GM19351 (cell line): ENCODE measurements around the gene PDE4D.
"Not testable (repeated sequence)": the region's sequence is repeated elsewhere in the genome, so short reads cannot be mapped to it uniquely, and the experiment has no call there.

ENCODE experiments used
- ATAC-seq: cut with Tn5 transposase; IDR thresholded peaks from one replicate; pipeline ENCODE4 v1.9.1; 2021; ENCODE audit warnings: mild to moderate bottlenecking, moderate library complexity; ENCODE audit not compliant: unreplicated experiment

The PDE4D gene

GRCh38 chr5:59317023-59317773 lies 576.3 kb downstream of the PDE4D start:
- no peak for ATAC-seq

DNA sequence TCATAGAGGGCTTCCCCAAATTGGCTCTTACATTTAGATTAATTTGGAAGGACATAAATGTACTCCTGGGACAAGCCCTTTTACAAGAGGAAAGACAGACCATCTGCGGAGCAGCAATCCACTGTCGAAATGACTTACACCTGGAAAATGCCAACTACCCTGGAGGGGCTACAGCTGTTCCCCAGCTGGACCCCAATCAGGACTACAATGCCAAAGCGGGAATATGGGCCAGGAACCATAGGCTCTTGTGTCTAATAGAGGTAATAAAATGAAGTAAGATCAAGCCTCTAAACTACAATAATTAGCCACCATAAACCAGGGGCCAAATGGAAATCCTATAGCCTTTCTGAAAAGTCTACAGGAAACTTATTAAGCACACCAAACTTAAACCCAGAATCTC lies 581.3 kb downstream of the PDE4D start:
- no peak for ATAC-seq

DNA sequence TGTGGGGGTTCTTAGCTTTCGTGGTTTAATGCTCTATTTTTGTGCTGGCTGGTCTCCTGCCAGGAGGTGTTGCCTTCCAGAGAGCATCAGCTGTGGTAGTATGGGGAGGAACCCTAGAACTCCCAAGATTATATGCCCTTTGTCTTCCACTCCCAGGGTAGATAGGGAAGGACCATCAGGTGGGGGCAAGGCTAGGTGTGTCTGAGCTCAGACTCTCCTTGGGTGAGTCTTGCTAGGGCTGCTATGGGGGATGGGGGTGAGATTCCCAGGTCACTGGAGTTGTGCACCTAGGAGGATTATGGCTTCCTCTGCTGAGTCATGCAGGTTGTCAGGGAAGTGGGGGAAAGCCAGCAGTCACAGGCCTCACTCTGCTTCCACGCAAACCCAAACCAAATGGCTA lies 584.8 kb downstream of the PDE4D start:
- not testable (repeated sequence) for ATAC-seq

DNA sequence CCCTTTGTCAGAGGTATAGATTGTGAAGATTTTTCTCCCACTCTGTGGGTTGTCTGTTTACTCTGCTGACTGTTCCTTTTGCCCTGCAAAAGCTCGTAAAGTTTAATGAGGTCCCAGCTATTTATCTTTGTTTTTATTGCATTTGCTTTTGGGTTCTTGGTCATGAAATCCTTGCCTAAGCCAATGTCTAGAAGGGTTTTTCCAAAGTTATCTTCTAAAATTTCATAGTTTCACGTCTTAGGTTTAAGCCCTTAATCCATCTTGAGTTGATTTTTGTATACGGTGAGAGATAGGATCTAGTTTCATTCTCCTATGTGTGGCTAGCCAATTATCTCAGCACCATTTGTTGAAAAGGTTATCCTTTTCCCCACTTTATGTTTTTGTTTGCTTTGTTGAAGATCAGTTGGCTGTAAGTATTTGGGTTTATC lies 590.2 kb downstream of the PDE4D start:
- ATAC-seq: not testable (repeated sequence)

DNA sequence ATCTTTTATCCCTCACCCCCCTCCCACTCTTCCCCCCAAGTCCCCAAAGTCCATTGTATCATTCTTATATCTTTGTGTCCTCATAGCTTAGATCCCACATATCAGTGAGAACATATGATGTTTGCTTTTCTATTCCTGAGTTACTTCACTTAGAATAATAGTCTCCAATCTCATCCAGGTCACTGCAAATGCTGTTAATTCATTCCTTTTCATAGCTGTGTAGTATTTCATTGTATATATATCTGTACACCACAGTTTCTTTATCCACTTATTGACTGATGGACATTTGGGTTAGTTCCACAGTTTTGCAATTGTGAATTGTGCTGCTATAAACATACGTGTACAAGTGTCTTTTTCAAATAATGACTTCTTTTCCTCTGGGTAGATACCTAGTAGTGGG lies 591.0 kb downstream of the PDE4D start:
- not testable (repeated sequence) for ATAC-seq

- no peak for ATAC-seq
Measured at GRCh38 chr5:59301727-59302126, 591.8 kb downstream of the PDE4D start.

GRCh38 chr5:59300930-59301329 lies 592.6 kb downstream of the PDE4D start:
- ATAC-seq: no peak

- no peak for ATAC-seq
Measured at GRCh38 chr5:59299006-59299405, 594.5 kb downstream of the PDE4D start.

DNA sequence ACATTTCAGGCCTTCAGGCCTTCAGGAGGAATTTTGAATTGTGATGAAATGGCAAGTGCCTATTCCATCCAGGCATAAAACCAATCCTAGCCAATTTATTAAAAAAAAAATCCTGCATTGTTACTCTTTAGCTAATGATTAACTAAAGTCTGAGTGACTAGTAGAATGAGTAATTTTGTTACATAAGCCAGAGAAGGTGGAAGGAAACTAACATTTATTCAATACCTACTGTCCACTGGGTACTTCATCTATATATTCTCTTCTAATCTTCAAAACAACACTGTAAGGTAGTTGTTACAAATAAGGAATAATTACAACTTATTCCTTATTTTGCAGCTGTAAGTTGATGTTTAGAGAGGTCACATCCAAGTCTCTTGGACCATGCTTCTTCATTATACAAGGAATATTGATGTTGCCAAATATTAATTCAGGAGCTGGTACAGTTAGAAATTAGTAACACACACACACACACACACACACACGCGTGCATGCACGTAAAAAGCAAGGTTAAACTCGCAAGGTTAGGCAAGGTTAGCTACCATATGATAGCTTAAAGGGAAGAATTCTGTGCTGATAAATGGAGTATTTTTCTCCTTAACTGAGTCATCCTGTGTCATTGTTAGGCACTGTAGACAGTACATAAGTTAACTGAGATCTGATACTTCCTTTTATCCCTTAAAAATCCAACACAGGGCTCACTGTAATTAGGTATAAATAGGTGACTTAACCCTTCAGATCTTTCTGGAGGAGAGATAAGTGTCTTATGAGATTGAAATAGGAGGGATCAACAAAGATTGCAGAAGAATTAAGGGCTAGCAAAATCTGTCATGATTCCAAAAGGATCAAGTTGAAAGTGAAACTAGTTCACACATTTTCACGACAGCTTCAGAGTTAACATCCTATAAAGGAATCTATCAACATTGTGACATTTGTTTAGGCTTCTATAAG lies 596.9 kb downstream of the PDE4D start:
- ATAC-seq: no peak

- ATAC-seq: no peak
Measured at GRCh38 chr5:59293700-59294099, 599.8 kb downstream of the PDE4D start.

- no peak for ATAC-seq
Measured at GRCh38 chr5:59291941-59292340, 601.6 kb downstream of the PDE4D start.

DNA sequence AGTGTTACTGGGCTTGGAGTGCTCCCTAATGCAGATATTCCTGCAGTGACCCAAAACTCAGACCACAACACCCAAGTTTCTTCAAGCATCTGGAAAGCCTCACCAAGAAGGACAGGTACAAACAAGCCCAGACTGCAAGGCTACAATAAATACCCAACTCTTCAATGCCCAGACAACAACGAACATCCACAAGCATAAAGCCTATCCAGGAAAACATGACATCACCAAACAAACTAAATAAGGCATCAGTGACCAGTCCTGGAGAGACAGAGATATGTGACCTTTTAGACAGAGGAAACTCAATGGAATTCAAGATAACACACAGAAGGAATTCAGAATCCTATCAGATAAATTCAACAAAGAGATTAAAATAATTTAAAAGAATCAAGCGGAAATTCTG lies 605.6 kb downstream of the PDE4D start:
- no peak for ATAC-seq

GRCh38 chr5:59287361-59287760 lies 606.2 kb downstream of the PDE4D start:
- ATAC-seq: no peak

DNA sequence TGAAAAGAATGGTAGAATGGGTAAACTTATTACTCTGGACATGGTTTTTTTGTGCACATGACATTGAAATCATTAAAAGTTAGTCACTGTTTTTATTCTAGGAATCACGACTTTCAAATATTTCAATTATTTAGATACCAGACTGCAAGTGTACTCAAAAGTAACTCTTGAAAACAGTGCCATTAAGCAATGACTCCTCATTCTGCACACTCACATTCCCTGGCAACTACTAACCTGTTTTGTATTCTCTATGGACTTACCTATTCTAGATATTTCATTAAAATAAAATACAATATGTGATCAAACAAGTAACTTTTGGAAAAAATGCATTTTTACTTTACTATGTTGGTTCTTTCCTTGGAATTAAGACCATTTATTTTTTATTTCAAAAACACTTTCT lies 607.0 kb downstream of the PDE4D start:
- ATAC-seq: no peak

DNA sequence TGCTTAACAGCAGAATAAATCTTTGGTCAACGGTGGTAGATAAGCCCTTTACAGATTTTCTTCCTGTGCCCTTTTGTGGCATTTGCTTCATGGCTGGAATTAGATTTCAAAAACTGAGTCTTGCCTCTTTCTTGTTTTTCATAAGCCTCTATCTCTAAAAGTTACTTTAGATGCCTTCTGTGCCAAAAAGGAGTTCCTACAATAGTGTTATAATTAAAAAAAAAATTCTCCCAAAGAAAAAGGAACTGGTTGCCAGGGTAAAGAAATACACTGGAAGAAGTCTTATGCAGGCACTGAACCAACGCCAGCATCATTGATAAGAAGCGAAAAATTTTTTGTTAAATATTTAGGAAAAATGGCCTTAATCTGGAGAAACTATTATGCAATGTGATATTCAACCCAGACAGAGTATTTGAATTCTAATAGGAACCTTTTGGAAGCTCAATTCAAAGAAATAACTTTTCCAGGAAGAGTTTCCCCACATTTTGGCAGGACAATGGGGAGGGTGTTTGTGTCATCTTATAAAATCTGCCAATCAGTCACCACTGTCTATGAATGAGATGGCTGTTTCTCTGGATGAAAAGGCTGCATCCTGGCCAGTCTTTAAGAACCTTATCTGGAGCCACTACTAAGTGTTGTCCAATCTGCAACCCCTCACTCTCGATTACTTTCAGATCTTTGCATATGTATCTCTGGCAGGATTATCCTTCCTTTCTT lies 608.1 kb downstream of the PDE4D start:
- ATAC-seq: no peak

DNA sequence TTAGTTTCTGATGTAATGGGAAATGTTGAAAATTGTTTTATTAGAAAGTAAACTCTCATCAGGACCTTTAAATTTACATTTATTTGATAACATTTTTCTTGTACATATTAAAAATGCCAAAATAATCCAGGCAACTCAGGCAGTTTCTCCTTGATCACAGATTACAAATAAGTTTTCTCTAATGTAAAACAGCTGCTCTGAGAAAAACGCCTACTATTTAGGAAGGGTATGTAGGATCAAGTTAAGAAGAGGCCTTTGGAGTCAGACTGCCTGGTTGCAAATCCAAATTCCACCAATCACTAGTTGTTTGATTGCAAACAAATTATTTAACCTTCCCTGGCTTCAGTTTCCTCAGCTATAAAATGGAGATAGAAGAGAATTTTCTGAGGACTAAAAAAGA lies 610.8 kb downstream of the PDE4D start:
- ATAC-seq: no peak

- ATAC-seq: no peak
Measured at GRCh38 chr5:59279979-59280378, 613.5 kb downstream of the PDE4D start.

DNA sequence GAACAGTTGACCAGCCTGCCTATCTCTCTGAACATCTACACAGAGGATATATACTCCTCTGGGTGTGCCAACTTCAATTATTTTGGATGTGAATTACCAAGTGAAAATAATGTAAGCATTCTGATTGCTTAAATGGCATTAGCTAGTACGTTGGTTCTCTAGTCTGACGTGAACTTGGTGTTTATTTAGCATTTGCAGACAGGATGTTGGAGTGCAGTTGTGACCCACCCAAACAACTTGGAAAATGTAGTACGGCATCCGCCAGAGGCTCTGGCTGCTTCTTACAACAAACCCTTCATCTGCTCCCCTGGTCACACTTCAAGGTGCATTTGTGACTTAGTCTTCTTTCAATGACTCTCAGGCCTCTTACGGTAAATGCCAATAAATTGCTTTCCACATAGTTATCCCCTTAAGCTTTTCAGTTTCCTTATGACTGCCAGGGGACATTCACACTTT lies 616.6 kb downstream of the PDE4D start:
- ATAC-seq: no peak

- ATAC-seq: no peak
Measured at GRCh38 chr5:59276325-59276675, 617.2 kb downstream of the PDE4D start.

- ATAC-seq: no peak
Measured at GRCh38 chr5:59275510-59276324, 617.8 kb downstream of the PDE4D start.

DNA sequence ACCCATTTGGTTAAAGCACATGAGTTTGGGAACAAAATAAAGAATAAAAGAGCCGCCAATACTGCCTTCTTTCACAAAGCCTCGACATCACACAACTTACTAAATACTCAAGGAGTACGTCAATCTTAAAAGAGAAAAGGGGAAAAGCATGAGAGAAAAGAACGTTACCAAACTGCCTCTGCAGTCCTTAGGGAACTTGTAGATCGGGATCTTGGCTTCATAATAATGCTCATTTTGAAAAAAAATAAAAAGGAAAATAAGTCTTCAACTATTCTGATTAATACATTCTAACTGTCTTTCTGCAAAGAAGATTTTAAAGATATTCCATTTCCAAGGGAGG lies 618.4 kb downstream of the PDE4D start:
- ATAC-seq: no peak
